Measurements from ENCODE around the gene IMMP2L.
"Not testable (repeated sequence)": the region's sequence is repeated elsewhere in the genome, so short reads cannot be mapped to it uniquely, and the experiment has no call there.

The IMMP2L gene

DNA sequence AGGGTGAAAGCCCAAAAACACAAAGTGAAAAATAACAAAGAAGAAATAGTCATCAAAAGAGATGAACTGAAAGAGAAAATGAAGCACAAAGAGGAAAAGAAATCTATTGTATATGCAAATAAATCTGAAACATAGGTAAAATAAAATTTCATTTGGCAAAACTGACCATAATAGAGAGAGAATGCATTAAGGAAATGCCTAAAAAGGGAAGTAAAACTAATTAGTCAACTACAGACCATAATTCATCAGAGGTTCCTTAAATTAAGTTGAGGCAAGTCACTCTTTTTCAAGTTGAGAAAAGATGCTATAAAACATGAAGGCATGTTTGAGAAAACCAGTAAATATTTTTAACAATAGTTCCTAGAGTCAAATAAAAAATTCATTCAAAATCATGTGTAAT lies 238.1 kb downstream of the IMMP2L start:
- DNase-seq = no peak

GRCh38 chr7:111323670-111324069 lies 238.6 kb downstream of the IMMP2L start:
- not testable (repeated sequence) for DNase-seq

DNA sequence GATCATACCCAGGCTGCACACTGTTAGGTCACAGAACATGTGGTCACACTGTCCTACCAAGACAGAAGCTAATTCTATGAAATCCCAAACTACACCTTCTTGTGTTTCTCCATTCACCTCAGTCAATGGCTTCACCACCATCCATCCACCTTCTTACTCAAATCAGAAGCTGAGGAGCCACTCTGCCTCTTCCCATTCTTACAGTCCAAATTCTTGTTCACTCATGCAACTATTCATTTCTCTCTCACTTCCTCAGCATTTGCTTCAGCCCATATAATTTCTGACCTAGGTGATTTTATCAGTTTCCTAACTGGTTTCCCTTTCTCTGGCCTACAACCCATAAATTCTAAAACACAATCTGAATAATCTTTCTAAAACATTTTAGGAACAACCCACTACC lies 242.2 kb downstream of the IMMP2L start:
- no peak for DNase-seq

GRCh38 chr7:111312966-111313365 lies 249.3 kb downstream of the IMMP2L start:
- DNase-seq = no peak

DNA sequence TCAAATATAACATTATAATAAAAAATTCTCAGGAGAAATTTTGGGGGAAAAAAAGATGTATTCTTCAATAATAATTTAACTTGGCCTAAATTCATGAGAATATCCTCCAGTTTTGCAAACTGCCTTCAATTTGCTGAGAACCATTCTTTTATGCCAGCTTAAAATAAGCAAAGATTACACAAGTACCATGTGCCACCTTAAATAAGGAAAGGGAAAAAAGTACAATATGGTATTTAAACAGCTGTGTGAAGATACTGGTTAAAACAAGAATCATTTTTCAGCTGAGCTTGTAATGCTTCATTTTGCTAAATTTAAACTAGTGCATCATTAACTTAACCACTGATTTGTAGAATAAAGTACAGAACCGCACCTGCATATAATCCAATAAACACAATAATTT lies 253.6 kb downstream of the IMMP2L start:
- no peak for DNase-seq

- no peak for DNase-seq
Observed at GRCh38 chr7:111301891-111302290, 260.4 kb downstream of the IMMP2L start.

- no peak for DNase-seq
Observed at GRCh38 chr7:111294494-111294893, 267.8 kb downstream of the IMMP2L start.

- no peak for DNase-seq
Observed at GRCh38 chr7:111292026-111292470, 270.2 kb downstream of the IMMP2L start.

DNA sequence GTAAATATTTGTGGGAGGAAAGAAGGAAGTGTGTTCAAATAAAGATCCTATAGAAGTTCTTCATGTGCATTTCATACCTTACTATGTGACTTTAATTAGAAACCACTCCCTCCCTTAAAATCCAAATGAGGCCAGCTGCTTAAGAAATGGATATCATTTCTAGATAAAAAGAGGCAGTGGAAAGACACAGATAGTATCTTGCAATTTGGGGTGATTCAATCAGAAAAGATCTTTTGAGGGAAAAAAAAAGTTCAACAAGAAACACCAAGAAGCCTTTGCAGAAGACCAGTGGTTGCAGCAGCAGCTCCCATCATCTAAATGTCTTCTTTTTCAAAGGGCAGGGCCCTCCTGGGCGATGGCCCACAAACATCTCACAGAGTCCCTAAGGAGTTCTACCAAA lies 271.3 kb downstream of the IMMP2L start:
- no peak for DNase-seq

GRCh38 chr7:111290419-111290818 lies 271.9 kb downstream of the IMMP2L start:
- DNase-seq = no peak

DNA sequence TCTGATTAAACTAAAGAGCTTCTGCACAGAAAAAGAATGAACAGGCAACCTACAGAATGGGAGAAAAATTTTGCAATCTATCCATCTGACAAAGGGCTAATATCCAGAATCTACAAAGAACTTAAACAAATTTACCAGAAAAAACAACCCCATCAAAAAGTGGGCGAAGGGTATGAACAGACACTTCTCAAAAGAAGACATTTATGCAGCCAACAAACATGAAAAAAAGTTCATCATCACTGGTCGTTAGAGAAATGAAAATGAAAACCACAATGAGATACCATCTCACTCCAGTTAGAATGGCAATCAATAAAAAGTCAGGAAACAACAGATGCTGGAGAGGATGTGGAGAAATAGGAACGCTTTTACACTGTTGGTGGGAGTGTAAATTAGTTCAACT lies 273.9 kb downstream of the IMMP2L start:
- not testable (repeated sequence) for DNase-seq

DNA sequence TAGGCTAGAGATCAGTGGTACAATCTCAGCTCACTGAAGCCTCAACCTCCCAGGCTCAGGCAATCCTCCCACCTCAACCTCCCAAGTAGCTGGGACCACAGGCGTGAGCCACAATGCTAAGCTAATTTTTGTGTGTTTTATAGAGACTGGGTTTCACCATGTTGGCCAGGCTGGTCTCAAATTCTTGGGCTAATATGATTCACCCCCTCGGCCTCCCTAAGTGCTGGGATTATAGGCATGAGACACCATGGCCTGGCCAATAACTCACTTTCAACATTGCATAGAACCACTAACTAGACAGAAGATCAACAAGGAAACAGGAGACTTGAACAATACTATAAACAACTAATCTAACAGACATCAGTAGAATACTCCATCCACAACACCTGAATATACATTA lies 279.7 kb downstream of the IMMP2L start:
- DNase-seq = no peak

DNA sequence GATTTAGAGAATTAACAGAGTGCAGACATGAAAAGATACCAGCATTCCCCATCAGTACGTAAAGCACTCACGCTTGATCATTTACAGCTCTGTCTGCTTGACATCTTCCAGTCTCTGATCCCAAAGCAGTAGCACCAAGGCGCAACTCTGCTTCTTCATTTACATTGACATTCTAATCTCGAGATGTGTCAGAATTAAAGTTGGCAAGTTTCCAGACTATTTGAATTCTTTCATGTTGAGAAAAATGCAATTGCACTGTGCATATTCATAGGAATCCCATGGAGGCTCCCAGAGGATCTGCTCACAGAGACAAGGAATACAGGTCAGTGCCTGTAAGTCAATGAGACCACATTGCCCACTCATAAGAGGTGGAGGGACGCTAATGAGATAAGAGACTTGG lies 287.4 kb downstream of the IMMP2L start:
- no peak for DNase-seq

DNA sequence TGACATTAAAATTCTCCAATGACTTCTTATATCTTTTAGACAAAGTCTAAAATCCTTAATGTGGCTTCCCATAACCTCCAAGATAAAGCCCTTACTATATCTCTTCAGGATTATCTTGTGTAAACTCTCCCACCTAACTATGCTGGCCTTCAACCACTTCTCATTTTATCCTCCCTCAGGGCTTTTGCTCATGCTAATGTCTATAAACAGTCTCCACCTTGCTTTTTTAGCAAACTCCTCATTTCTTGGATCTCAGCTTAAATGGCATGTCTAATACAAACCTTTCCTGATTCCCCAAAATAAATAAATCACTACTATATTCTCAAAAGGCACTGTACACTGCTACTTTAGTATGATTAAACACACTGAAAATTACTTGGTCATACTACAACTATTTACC lies 290.2 kb downstream of the IMMP2L start:
- DNase-seq = no peak

DNA sequence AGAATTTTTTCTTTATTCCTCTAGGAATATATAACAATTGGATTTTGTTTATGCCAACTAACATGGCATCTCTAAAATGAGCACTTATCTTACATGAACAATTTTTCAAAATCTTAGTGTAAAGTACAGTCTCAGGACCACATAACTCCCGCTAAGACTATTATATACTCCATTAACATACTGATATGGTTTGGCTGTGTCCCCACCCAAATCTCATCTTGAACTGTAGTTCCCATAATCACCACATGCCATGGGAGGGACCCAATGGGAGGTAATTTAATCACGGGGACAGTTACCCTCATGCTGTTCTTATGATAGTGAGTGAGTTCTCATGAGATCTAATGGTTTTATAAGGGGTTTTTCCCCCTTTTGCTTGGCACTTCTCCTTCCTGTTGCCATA lies 291.5 kb downstream of the IMMP2L start:
- DNase-seq = not testable (repeated sequence)

DNA sequence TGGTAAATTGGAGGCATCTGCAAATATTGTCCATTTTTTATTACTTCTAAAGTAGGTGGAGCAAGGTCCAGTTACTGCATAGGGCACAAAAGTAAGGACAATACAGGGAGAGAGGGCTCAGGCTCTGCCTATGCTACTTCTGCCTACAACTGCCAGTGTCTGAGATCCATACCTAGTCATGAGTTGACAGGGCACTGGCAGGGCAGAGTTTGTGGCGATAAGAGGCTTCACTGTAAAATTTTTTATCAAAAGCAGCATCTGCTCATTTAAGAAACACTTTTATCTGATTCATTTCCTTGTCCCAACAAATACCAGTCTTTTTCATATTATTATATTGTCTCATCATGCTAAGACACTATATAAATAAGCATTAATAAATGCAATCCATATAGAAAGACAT lies 293.4 kb downstream of the IMMP2L start:
- no peak for DNase-seq

GRCh38 chr7:111266613-111267012 lies 295.7 kb downstream of the IMMP2L start:
- DNase-seq = no peak

DNA sequence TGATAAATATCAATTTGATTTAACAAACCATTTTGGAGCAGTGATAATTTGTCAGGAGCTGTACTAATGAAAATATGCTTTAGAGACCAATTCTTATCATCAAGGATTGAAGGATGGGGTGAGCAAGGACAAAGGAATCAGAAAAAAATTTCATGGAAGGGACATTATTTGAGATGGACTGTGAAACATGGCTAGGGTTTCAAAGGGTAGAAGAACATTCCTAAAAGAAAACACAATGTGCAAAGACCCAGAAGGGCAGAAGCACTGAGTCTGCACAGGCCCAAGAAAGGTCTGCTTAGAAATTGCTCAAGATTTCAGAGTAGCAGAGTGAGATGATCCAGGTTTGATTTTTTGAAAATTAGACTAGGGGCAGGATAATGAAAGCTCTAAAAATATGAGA lies 296.9 kb downstream of the IMMP2L start:
- DNase-seq = no peak

DNA sequence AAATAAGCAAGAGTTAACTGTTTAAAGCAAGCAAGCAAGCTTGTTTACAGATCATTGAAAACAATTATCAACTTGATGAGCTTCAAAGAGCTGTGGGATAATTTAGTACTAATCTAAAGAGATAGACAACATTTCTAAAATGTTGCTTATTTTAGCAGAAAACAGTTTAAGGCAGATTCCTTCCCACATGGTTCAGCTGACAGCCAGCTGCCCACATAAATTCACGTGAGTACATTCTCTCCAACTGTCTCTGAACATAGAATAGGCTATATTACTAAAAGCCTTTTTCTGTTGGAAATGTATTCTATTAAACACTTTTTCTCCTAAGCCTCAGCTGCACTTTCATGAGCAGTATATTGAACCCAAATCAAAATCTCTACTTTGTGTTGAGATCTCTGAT lies 297.3 kb downstream of the IMMP2L start:
- no peak for DNase-seq

GRCh38 chr7:111264111-111264868 lies 298.0 kb downstream of the IMMP2L start:
- no peak for DNase-seq

- no peak for DNase-seq
Observed at GRCh38 chr7:111262293-111263116, 299.8 kb downstream of the IMMP2L start.

DNA sequence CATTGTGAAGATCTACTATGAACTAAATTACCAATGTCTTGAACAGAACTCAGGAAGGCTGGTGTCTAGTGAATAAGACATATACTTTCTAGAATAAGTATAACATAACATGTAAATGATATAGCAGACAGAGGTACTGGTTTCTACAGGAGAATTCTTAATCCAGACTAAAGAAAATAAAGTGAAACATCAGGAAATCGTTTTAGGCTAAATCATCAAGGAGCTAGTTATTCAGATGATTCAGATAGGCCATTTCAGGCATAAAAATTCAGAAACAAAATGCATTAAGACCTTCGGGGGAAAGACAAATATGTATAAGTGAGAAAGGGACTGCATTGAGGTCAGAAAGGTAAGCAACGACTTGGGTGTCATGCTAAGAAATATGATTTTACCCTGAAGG lies 300.8 kb downstream of the IMMP2L start:
- no peak for DNase-seq

DNA sequence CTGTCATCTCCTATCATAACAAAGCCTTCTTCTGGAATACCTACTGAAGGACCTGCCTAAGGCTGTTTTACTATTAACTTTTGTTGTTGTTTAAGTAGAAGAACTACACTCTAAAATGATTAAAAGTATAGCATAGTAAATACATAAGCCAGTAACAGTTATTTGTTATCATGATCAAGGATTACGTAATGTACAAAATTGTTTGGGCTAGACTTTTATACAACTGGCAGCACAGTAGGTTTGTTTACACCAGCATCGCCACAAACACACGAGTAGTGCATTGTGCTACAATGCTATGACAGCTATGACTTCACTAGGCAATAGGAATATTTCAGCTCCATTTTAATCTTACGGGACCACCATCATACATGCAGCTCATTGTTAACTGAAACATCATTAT lies 302.3 kb downstream of the IMMP2L start:
- no peak for DNase-seq

DNA sequence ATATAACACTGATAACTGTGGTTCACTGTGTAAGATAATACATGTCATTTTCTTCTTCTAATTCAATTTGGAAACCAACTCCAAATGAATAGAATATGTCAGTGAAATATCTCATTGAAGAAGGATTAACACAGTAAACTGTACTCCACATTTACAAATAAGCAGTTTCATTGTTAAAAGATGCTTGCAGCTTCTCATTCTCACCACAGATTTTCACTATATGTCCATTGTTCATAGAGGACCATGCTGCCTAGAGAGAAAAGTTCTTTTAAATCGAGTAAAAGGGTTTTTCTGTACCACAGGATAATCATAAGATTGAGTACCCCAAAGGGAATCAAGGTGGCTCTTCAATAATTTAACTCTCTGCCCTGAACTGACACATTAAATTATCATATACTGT lies 305.9 kb downstream of the IMMP2L start:
- no peak for DNase-seq
